CD4-positive, alpha-beta T cell treated with Interleukin-15 for 4 hours (primary cell): ENCODE data around the gene HDHD2.
"Not testable (repeated sequence)": the region's sequence is repeated elsewhere in the genome, so short reads cannot be mapped to it uniquely, and the experiment has no call there.

Experiments
- DNase-seq: peaks from one replicate; pipeline ENCODE4 v3.0.0-alpha.2; 2020; ENCODE audit warnings: low spot score

The HDHD2 gene, protein sequence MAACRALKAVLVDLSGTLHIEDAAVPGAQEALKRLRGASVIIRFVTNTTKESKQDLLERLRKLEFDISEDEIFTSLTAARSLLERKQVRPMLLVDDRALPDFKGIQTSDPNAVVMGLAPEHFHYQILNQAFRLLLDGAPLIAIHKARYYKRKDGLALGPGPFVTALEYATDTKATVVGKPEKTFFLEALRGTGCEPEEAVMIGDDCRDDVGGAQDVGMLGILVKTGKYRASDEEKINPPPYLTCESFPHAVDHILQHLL

DNA sequence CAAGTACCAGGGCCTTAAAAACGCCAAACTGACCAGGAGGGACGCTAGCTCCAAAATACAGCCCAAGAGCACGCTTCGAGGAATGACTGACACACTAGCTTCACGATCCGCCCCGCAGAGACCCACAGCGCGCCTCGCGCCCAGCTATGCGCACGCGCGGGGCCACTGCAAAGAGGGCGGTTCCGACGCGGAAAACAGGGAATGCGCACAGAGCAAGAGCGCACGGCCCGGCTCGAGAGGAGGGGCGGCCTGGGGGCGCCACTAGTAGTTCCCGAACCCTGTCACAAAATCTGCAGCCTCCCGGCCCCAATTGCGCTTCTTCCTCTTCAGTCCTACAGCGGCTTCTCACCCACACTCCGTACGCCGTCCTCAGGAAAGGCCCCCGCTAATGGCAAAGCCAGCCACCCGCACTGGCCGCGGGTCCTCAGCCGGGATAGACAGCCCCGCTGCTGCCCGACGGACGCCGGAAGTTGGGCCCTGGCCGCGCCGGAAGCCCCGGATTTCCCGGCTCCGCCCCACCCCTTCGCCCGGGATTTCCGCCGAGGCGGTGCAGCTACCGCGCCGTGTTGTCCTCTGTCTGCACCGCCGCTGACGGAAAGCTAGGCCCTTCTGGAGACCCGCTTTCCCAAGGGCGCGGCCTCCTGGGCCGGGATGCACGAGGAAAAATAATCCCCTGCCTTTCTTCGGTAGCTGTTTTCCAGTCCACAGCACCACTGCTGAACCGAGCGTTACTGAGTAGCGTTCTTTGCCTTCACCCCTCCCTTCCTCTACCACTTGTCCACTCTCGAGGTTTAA, at the start of gene HDHD2:
TSS of gene HDHD2 (minus strand) at position 472 of the 795 bp plus-strand sequence. CDS start 14,061 bp downstream, outside the sequence.
- DNase-seq: peak; percentile 74

DNA sequence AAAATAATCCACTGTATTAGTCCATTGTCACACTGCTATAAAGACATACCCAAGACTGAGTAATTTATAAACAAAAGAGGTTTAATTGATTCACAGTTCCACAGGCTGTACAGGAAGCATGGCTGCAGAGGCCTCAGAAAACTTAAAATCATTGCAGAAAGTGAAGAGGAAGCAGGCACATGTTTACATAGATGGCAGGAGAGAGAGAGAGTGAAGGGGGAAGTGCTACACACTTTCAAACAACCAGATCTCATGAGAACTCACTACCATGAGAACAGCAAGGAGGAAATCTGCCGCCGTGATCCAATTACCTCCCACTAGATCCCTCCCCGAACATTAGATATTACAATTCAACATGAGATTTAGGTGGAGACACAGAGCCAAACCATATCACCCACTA, 45.7 kb upstream of the HDHD2 start:
- not testable (repeated sequence) for DNase-seq

DNA sequence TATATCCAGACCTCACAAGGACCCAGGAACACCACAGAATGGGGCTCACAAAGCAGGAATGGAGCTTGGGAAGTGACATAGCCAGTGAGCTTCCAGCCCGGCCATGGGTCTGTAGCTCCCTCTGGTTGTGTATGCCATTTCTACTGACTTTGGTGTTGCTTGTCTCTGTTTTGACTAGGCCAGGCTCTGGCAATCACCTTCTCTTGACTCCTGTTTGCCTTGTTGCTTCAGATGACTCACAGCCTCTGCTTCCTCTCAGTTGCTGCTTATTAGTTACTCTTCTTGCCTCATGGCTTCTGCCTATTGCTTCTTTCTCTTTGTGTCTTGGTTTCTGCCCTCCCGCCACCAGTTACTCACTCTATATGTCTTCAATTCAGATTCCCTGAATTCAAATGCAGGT, 41.7 kb upstream of the HDHD2 start:
- no peak for DNase-seq

DNA sequence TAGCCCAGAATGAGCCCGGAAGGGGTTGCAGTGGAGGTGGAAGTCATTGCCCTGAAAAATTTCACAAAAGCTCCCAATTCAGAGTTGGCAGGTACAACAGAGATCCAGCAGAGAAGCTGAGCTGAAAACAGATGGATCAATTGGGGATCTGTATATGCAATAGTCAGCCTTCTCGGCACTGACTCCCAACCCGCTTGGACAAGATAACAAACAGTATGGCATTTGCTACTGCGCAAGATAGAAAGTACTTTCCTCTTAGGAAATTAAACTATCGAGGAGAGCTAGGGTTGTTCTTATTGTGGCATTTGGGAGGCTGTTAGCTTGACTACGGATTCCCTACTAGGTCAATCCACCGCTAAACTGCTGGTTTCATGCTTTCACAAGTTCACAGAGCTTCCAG, 37.4 kb upstream of the HDHD2 start:
- DNase-seq: no peak

DNA sequence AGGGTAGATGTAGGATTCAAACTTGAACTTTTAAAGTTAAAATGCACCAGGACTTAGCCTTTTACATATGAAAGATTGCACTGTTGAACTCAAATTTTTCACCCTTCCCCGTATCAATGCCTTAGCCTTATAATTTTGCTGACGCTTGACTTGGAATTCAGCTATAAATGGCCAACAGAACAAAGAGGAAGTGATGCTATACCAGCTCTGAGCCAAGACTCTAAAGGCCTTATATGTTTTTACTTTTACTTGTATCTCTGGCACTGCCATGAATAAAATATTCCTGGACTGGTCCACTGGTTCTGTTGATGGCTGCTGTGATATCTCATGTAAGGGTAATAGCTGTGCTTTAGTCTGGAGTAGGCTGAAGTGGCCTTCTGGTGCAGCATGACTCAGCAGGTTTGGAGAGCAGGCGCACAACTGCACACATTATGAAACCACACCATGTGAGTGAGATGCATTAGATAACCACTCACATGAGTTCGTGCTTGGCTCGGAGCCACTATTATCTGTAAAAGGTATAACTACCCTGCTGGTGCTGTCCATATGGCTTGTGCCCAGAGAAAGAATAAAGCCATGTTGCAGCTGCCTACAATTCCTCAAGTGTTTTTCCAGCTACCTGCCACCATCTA, 34.2 kb upstream of the HDHD2 start:
- DNase-seq: no peak

DNA sequence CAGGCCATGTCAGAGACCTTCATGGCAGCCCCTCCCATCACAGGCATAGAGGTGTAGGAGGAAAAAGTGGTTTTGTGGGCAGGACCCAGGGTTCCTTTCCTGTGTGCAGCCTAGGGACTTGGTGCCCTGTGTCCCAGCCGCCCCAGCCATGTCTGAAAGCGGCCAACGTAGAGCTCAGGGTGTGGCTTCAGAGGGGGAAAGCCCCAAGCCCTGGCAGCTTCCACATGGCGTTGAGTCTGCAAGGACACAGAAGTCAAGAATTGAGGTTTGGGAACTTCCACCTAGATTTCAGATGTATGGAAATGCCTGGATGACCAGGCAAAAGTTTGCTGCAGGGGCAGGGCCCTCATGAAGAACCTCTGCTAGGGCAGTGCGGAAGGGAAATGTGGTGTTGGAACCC, 31.9 kb upstream of the HDHD2 start:
- DNase-seq: not testable (repeated sequence)

DNA sequence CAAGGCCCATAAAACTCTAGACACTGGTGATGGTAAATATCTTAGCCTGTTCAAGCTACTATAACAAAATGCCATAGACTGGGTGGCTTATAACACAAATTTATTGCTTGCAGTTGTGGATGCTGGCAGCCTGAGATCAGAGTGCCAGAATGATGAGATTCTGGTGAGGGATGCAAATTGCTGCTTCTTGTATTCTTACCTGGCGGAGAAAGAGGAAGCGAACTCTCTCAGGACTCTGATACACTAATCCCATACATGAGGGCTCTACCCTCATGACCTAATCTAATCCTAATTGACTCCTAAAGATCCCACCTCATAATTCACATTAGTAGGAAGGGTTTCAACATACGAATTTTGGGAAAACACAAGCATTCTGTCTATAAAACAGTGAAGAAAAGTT, 30.5 kb upstream of the HDHD2 start:
- DNase-seq: no peak

DNA sequence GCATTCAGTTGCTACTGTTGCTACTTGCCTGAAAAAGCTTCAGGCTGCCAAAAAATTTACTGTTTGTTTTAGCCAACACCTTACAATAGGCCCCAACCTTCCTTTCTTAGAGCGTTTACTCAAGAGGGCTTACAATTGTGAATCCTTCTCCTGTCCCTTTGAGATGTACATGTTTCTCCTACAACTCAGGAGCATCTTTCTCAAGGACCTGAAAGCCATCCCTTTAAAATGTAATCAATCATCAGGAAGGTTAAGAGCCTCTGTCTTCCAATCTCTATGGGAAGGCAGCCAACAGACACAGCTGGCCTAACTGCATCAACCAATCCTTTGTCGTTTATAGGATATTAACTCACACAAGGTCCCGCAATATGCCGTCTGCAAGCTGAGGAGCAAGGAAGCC, 29.2 kb upstream of the HDHD2 start:
- no peak for DNase-seq

DNA sequence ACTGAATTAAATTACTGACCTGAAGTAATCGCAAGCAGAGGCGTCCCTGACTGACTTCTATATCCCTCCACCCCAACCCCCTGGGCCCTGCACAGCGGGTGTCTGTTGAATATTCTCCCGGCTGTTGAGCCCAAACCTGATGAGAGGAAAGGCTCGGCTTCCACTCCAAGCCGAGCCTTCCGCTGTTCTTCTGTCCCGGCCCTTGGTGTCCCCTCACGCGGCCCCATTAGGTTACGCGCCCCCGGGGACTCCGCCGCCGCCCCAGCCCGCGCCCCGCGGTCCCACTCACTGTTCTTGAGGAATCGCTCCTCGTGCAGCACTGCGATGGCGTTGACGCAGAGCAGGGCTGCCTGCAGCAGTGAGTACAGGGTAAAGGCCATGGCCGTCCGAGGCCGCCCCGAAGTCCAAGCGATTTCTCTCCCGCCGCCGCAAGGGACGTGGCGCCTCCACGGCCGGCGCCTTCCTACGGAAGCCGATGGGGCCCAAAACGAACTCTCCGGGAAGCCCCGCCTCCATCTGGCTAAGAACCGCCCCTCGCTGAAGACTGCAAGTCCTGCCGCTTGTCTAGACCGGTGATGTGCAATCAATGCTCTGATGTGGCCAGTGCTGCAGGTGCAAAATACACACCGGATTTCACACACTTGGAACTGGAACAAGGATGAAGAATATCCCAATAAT, 25.7 kb upstream of the HDHD2 start, which contains the start of gene IER3IP1:
TSS of gene IER3IP1 (minus strand) at position 467 of the 678 bp plus-strand sequence. CDS start at position 380, 87 bp downstream.
- peak; percentile 91 for DNase-seq

DNA sequence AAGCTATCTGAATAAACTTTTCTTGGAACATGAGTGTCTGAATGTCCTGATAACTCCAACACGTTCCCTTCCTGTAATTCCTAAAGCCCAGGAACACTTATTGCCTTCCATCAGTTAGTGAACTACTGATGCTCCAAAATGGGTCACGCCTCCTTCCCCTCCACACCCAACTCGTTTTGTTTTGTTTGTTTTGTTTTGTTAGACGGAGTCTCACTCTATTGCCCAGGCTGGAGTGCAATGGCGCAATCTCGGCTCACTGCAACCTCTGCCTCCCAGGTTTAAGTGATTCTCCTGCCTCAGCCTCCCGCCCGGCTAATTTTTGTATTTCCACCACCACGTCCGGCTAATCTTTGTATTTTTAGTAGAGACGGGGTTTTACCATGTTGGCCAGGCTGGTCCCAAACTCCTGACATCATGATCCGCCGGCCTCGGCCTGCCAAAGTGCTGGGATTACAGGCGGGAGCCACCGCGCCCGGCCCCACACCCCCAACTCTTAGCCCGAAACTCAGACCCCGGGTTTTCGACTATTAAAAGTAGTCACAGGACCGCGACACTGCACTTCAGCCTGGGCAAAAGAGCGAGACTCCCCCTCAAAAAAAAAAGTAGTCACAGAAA, 25.1 kb upstream of the HDHD2 start:
- no peak for DNase-seq

DNA sequence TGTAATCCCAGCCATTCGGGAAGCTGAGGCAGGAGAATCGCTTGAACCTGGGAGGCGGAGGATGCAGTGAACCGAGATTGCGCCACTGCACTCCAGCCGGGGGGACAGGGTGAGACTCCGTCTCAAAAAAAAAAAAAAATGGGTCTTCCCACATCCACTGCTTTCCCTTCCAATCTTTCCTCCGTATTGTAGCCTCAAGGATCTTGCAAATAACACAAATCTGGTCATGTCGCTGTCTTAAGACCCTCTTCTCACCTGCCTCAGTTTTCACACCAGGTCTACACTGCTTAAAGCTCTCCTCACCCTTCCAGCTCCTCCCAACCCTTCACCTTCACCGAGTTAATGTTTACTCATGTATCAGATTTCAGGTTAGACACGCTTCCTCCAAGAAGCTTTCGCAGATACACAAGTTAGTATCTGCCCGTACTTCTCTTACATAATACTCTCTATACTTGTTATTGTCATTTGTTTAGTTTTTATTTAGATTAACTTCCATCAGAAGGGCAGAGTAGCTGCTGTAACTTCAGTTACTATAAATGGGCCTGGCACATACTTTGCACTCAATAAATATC, 24.3 kb upstream of the HDHD2 start:
- no peak for DNase-seq

DNA sequence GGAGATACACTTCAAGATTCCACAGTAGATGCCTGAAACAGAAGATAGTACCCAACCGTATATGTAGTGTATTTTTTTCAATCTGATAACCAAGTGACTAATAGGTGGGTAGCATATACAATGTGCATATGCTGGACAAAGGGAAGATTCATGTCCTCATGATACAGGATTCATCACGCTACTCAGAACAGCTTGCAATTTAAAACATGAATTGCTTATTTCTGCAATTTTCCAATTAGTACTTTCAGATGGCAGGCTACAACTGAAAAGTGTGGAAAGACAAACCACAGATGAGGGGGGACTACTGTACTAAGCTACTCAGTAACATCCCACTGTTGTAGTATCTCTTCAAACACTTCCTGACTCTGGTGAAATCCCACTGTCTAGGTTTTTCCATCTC, 22.2 kb upstream of the HDHD2 start:
- DNase-seq: no peak

DNA sequence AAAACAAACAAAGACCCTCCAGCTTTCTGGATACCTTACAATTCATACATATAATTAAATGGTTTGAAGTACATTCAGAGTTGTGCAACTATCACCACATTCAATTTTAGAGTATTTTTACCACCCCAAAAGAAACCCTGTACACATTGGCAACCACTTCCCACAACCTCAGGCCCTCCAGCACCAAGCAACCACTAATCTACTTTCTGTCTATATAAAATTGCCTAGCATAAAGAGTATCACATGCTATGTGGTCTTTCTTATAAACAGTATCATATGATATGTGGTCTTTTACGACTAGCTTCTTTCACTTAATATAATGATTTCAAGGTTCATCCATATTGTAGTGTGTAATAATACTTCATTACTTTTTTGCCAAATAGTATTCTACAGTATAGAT, 18.6 kb upstream of the HDHD2 start:
- DNase-seq: no peak

DNA sequence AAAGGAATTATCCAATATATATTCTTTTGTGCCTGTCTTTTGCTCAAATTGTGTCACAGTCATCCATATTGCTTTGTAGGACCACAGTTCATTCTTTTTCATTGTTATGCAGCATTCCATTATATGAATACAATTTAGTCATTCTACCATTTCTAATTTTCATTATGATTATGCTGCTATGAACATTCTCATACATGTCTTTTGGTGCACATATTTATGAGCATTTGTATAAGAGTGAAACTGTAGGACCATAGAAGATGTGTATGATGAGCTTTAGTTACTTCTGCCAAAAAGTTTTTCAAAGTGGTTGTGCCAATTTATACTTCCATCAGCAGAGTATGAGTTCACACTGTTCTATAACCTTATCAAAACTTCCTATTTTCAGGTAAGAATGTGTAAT, 18.2 kb upstream of the HDHD2 start:
- DNase-seq: no peak

DNA sequence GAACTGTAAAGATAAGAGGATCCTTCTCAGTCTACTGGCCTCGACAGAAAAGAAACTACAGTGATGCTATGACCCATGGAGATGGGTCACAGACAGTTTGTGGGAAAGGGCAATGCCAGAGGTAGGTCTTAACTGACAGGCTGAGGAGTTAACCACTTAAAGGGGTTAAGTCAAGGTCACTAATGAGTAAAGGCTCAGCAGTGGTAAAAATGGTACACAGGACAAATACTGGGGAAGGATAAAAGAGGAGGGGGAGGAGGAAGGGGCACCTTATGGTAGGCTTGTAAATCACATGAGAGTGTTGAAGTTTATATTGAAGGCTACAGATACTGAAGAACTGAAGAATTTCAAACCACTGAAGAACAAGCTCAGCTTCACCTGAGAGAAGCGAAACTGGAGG, 16.0 kb upstream of the HDHD2 start:
- no peak for DNase-seq

DNA sequence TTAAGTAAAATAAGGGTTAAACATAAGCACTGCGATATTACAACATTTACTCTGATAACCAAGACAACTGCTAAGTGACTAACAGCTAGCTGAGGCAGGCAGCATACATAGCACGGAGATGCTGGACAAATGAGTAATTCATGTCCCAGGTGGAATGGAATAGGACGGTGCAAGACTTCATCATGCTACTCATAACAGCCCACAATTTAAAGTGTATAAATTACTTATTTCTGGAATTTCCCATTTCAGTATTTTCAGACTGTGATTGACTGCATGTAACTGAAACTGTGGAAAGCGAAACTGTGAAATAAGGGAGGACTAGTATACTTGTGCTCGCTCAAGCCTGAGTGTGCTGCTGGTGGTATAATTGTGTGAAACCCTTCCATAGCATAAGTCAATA, 12.9 kb upstream of the HDHD2 start:
- DNase-seq: no peak

DNA sequence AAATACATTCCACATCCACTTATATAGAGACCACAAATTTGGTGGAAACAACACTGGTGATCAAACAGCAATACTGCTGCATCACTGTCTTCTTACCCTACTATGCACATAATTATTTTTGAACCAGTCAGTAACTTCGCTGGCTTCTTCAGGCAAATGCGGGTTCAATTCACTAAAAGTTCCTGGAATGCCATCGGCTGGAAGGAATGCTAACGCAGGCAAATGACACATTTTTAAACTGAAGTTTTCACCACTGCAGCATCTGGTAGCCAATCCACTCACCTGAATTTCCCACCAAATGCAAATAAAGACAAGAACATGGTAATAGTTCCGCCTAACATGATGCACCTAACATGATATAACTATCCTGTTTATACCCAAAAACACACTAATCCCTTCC, 10.0 kb upstream of the HDHD2 start:
- no peak for DNase-seq

DNA sequence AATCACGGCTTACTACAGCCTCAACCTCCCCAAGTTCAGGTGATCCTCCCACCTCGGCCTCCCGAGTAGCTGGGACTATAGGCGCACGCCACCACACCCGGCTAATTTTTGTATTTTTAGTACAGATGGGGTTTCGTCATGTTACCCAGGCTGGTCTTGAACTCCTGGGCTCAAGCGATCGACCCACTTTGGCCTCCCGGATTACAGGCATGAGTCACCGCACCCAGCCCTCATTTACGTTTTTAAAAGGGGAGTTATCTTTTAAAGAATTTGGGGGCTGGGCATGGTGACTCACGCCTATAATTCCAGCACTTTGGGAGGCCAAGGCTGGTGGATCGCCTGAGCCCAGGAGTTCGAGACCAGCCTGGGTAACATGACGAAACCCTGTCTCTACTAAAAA, 8.1 kb upstream of the HDHD2 start:
- not testable (repeated sequence) for DNase-seq

DNA sequence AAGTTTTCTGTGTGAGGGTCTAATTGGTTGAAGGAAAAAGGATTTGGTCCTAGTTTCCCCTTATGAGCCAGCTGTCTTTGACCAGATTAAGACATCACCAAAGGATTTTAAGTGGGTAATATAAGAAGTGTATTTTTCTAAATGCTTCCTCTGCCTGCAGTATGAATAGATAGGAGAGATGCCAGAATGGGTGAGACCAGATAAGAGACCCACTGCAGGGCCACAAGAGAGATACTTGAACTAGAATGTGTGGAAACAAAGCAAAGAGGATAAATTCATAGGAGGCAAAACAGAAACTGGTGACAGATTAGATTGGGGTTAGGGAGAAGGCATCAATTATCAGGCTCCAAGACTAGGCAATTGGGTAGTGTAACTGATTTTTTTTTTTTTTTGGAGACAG, 1.1 kb upstream of the HDHD2 start:
- no peak for DNase-seq

DNA sequence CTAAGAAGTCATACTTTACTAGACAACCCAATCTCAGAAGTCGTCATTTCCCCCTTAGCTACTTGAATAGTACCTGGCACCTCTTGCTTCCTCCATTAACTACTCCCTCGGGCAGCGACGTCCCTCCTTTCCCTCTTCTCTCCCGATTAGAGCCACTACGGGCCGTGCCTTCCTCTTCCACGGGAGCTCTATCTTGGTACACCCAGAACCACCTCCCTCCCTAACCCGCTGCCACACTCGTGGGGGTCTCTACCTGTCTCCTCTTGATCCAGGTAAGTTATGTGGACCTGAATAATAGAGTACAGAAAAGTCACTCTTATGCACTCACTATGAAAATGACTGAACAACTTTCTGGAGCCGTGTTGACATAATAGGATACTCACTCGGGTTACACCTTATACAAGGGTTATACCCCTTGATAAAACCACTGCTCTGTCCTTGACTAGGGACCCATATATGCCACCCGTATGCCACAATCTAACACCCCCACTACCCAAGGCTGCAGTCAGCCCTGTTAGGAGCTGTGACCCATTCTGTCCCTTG, 595 bp upstream of the HDHD2 start:
- DNase-seq: no peak

DNA sequence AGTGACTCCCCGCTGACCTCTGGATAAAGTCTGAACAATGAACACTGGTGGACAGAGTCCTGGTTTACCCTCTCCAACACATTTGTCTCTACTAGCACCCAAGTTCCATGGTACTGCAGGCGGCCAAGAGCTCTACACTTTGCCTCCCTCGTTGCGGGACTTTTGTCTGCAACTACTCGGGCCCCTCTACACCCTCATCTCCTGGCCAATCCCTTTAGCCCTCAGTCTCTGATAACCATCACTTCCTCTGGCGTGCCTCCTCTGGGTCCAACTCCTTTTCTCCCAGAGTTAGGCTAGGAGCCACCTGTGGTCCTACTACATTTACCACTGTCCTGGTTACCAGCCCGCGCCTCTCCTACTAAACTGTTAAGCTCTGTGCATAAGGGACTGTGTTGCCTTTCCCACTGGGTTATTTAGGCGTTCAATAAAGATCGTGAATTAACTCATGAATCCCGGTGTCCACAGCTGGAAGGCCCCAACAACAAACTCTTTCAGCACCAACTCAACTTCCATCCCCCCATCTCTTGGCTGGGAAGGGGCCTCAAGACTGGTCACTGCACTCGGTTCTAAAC, 757 bp downstream of the HDHD2 start:
- DNase-seq: no peak
